ENCODE measurements around the gene OSER1.

DNA sequence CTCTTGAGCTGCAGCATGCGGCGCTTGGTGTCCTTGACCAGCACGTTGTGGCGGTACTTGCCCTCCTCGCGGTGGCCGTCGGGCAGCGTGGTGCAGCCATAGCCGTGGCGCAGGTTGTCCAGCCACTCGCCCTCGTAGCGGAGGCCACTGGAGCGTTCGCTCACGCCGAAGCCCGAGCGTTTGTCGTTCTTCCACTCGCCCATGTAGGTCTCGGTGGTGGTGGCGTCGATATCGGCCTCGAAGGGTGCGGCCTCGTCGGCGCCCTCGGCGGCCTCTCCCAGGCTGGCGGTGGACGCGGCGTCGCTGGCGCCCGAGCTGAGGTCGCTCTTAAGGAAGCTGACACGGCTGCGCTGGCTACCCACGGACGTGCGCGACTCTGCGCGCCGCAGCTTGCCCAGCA, 50.9 kb downstream of the OSER1 start:
- TF ChIP-seq, protein P1, sequence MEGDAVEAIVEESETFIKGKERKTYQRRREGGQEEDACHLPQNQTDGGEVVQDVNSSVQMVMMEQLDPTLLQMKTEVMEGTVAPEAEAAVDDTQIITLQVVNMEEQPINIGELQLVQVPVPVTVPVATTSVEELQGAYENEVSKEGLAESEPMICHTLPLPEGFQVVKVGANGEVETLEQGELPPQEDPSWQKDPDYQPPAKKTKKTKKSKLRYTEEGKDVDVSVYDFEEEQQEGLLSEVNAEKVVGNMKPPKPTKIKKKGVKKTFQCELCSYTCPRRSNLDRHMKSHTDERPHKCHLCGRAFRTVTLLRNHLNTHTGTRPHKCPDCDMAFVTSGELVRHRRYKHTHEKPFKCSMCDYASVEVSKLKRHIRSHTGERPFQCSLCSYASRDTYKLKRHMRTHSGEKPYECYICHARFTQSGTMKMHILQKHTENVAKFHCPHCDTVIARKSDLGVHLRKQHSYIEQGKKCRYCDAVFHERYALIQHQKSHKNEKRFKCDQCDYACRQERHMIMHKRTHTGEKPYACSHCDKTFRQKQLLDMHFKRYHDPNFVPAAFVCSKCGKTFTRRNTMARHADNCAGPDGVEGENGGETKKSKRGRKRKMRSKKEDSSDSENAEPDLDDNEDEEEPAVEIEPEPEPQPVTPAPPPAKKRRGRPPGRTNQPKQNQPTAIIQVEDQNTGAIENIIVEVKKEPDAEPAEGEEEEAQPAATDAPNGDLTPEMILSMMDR (IDR thresholded peaks at IDR 0.05) = no peak
- TF ChIP-seq EZH2 (IDR thresholded peaks at IDR 0.05) = no peak

All from neural progenitor cell (in vitro differentiated cells).